Right renal pelvis (tissue), 4 donors: ENCODE measurements around the gene C11orf65. TPM values are rescaled to one million over a fixed set of nuclear protein-coding genes. Genes with fewer than 3 reads are reported as not detected.
"Not testable (repeated sequence)": the region's sequence is repeated elsewhere in the genome, so short reads cannot be mapped to it uniquely, and the experiment has no call there.

Experiments
- DNase-seq, 4 donors: peaks; one replicate each; pipeline ENCODE4 v3.0.0-alpha.2; 2013; ENCODE audit warnings: low read depth in 4 of 4, low spot score in 3 of 4, missing footprints in 1 of 4
- polyA plus RNA-seq, 4 donors: library from polyadenylated mRNA; unstranded; fragments of 120-200 nt; gene quantifications; one replicate each; pipeline ENCODE4 v1.2.1, GENCODE V29; 2013; ENCODE audit not compliant: insufficient read length in 4 of 4

C11orf65 gene
- polyA plus RNA-seq, 4 donors, result 2.0 to 3.5 (median 2.5) TPM

DNA sequence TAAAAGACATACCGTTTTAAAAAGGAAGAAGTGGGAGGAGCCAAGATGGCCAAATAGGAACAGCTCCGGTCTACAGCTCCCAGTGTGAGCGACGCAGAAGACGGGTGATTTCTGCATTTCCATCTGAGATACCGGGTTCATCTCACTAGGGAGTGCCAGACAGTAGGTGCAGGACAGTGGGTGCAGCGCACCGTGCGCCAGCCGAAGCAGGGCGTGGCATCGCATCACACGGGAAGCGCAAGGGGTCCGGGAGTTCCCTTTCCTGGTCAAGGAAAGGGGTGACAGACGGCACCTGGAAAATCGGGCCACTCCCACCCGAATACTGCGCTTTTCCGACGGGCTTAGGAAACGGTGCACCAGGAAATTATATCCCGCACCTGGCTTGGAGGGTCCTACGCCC lies 93.8 kb downstream of the C11orf65 start:
- DNase-seq, result not testable (repeated sequence)

DNA sequence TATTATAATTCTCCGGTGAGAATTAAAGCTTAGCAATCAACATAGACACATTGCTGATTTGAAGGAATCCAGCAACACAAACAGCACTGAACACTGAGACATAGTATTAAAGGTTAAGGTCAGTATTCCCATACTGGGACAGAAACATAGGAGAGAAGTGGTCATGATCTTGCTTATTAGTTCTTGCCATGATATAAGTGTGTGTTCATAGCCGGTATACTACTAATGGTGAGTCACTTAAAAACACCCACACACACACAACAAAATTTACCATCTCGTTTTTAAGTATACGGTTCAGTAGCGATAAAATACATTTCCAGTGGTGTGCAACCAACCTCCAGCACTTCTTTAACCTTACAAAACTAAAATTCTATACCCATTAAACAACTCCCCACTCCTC lies 96.3 kb downstream of the C11orf65 start:
- no peak for DNase-seq

DNA sequence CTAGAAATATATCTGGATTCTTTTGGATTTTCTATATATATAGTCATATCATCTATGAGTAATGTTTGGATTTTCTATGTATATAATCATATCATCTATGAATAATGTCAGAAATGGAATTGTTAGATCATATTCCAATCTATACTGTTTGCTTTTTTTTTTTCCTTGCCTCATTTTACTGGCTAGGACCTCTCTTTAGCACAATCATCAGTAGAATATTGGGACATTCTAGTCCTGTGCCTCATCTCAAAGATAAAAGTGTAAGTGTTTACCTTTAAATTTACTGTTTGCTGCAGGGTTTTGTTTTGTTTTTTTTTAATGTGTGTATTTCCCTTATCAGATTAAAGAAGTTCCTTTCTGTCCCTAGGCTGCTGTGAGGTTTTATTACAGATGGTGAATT lies 97.0 kb downstream of the C11orf65 start:
- DNase-seq, result no peak

DNA sequence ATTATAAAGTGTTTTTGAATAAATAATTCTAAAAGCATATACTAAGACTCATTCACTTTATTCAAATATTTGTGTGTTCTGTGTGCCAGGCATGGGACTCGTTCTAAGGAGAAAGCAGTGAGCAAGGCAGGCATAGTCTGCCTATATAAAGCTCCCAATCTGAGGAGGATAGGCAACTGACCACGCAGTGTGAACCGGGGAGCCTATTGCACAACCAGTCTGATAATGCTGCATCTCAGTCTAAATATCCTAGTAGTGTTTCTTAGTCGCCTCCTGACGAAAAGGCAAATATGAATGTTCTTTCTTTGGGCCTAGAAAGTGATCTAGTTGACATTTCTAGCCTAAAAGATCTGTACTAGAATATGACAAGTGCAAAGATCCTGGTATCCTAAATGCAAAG lies 98.3 kb downstream of the C11orf65 start:
- no peak for DNase-seq

DNA sequence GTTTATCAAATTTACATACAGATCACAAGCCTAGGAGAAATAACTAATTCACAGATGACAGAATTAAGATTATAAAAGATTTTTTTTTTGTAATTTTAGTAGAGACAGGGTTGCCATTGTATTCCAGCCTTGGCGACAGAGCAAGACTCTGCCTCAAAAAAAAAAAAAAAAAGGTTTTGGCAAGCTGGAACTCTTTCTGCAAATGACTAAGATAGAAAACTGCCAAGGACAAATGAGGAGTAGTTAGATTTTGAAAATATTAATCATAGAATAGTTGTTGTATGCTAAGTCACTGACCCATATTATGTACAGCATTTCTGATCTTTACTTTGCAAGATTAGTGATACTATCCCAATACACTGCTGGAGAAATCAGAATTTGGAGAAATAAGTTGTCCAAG lies 99.2 kb downstream of the C11orf65 start:
- no peak for DNase-seq

DNA sequence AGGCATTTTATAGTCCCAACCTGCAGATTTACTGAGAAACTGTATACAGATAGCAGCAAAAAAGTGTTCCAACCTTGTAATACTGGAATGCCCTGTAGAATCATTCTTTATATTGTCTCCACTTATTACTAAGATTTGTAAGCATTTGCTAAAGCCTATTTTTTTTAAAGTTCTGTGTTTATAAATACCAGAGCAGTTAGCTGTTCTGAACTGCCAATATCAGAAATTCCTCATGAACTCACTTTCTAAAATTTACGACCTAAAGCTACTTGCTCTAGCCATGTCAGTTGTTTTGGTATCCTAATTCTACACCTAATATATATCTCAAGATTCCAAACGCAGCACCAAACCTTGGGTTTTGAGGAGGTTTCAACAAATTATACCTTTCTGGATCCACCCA lies 103.2 kb downstream of the C11orf65 start:
- DNase-seq, result no peak

DNA sequence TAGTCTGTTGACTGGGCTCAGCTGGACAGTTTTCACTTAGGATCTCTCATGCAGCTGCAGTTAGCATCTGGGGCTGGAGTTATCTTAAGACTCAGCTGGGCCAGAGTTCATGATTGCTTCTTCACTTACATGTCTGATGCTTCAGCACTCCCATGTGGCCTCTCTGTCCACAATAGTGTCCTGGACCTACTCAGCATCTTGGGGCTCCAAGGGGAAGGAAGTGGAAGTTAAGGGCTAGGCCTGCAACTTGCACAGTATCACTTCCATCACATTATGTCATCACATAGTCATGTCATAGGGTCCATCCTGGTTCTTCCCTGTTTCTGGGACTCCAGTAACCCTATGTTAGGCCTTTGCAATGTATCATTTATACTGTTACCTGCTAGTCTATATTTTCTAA lies 115.9 kb downstream of the C11orf65 start:
- no peak for DNase-seq

DNA sequence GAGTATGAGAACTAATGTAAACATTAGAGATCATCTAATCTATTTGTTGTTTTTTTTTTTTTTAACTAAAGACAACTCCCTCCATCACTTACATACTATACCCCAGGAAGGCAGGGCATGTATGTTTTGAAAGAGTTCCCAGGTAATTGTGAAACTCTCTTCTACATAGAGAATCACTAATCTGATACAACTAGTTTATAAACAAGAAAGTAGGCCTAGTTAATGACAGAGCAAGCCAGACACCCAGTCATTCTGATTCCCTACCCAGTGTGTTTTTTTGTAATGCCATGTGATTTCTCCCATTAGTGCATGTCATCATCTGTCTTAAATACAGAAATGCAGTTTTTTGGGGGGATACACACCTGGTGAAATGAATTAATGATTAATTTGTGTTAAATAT lies 120.9 kb downstream of the C11orf65 start:
- DNase-seq, result no peak

DNA sequence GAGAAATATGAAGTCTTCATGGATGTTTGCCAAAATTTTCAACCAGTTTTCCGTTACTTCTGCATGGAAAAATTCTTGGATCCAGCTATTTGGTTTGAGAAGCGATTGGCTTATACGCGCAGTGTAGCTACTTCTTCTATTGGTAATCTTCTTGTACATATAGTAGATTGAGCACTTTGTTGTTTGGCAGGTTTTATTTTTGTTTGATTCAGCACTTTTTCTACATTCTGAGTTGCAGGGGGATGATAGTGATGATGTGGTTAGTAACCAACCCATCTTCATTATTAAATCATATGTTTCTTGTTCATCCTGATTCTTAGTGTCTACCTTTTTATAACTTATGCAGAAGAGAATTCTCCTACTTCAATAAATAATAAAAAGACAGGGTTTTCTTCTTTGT lies 121.6 kb downstream of the C11orf65 start:
- no peak for DNase-seq

DNA sequence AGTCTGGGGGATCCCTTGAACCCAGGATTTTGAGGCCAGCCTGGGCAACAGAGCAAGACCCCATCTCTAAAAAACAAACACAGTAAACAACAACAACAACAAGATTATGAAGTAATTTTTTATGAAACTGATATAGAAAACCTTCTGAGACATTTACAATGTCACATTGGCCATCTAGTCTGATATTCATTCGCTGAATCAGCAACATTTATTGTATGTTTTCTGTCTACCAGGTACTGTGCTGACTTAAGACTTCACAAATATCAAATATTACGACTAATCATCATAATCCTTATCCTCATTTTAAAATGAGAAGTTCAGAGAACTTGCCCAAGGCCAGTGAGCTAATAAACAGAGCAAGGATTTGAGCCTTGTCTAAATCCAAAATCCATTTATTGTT lies 123.6 kb downstream of the C11orf65 start:
- no peak for DNase-seq

DNA sequence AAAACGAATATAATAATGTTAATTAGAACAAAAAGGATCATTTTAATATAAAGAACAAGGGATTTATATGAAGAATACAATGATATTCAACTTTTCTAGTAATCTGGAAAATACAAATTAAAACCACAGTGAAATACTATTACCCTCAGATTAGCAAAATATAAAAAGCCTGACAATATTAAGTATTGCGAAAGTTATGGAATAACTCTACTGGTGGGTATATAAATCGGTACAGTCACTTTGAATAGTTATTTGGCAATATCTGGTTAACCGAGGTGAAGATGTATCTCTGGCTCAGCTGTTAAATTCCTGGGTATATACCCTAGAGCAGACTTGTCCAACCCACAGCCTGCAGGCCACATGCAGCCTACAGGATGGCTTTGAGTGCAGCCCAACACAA lies 125.7 kb downstream of the C11orf65 start:
- DNase-seq, result no peak

DNA sequence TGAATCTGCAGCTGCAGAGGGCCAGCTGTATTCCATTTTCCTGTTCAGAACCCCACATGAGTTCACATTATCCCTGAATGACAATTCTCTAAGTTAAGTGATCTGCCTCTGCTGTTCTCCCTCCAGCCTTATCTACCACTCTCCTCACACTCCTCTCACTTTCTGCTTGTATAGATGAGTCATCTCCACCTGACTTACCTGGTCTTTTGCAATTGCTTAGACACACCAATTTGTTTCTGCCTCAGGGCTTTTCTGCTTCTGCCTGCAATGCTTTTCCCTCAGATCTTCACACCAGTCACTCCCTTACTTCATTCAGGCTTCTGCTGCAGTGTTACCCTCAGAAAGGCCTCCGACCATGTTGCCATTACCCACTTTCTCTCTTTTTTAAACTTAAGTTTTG lies 126.4 kb downstream of the C11orf65 start:
- no peak for DNase-seq

DNA sequence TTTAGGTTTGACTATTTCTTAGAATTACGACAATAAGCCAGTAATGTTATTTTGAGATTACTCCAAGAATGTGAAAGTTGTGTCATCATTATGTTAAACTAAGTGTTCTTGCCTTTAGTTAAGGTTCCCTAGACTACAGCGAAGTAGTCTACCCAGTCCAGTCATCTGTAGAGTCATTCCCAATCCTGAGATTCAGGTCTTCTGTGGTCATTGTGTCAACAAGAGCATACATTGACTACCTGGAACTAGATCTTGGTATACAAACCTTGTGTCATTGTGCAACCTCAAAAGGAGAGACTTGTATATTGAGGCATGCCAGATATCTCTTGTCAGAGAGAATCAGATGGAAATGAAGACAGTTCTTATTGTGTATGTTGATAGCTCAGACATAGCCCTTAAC lies 128.6 kb downstream of the C11orf65 start:
- no peak for DNase-seq

DNA sequence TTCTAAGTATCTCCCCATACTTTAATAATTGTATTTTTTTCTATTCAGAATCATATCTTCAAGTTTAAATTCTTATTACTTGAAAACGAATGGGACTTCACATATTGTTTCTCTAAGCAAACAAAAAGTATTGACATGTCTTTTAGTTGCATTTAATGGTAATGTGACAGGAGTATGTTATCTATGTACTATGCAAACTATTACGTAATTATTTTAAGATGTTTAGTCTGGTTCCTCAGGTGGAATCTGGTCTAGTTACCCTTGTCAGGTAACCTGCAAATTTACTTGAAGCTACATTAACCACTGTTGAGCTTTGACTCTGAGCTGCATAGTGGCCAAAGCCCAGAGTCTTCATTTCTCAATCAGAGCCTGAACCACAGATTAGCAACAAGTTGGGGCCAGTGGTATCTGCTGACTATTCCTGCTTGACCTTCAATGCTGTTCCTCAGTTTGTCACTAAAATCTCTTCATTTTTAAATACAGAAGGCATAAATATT lies 133.9 kb downstream of the C11orf65 start:
- DNase-seq, result no peak

Other genes with a start within 250 kb of the C11orf65 start
- gene NPAT, start 244.9 kb downstream of the C11orf65 start, polyA plus RNA-seq, result 10 to 100 TPM; 15.7 to 21.5 (median 20.0) TPM
- gene ATM, start 244.5 kb downstream of the C11orf65 start, polyA plus RNA-seq, result 10 to 100 TPM; 53.2 to 66.9 (median 58.7) TPM
- gene POGLUT3, start 30.9 kb upstream of the C11orf65 start, polyA plus RNA-seq, result 10 to 100 TPM; 40.8 to 49.4 (median 46.3) TPM
- gene EXPH5, start 126.2 kb upstream of the C11orf65 start, polyA plus RNA-seq, result 1 to 10 TPM; 2.7 to 4.2 (median 3.4) TPM
- gene DDX10, start 197.5 kb upstream of the C11orf65 start, polyA plus RNA-seq, result 10 to 100 TPM; 79.7 to 91.2 (median 86.1) TPM